OCI-LY1 (cell line): ENCODE measurements around the gene GNB4.

ENCODE experiments used
- H2AFZ ChIP-seq: fragments of 200-600 bp; sonication (generic), shearing (Covaris generic); 2 replicates; pipeline ENCODE4 v1.6.0; 2014; ENCODE audit warnings: antibody characterized with exemption, mild to moderate bottlenecking, low read length
- H3F3A ChIP-seq: fragments of 200-600 bp; sonication (generic), shearing (Covaris generic); 2 replicates; pipeline ENCODE4 v1.6.0; 2014; ENCODE audit warnings: mild to moderate bottlenecking, antibody characterized with exemption, low read length, moderate library complexity; ENCODE audit not compliant: insufficient read depth
- H3K27ac ChIP-seq: fragments of 200-600 bp; sonication (generic); 2 replicates; pipeline ENCODE4 v1.5.1; 2014; ENCODE audit warnings: low read length, mixed run types, mild to moderate bottlenecking, low read depth; ENCODE audit not compliant: poor library complexity, severe bottlenecking
- H3K27me3 ChIP-seq: fragments of 200-600 bp; sonication (generic); 2 replicates; pipeline ENCODE4 v1.6.0; 2014; ENCODE audit warnings: antibody characterized with exemption, mild to moderate bottlenecking, low read length, moderate library complexity; ENCODE audit not compliant: insufficient read depth
- H3K36me3 ChIP-seq: fragments of 200-600 bp; sonication (generic); 2 replicates; pipeline ENCODE4 v1.6.1; 2014; ENCODE audit warnings: mild to moderate bottlenecking, antibody characterized with exemption, low read length, moderate library complexity, mixed read lengths; ENCODE audit not compliant: insufficient read depth
- H3K4me1 ChIP-seq: fragments of 200-600 bp; sonication (generic); 2 replicates; pipeline ENCODE4 v1.5.1; 2014; ENCODE audit warnings: mild to moderate bottlenecking, low read length, moderate library complexity; ENCODE audit not compliant: insufficient read depth, severe bottlenecking
- H3K4me2 ChIP-seq: fragments of 200-600 bp; sonication (generic), shearing (Covaris generic); 2 replicates; pipeline ENCODE4 v1.6.1; 2014; ENCODE audit warnings: low read length
- H3K4me3 ChIP-seq: fragments of 200-600 bp; sonication (generic); 2 replicates; pipeline ENCODE4 v1.5.1; 2014; ENCODE audit warnings: low read length, low read depth, mild to moderate bottlenecking, mixed read lengths; ENCODE audit not compliant: poor library complexity, severe bottlenecking
- H3K79me2 ChIP-seq: fragments of 200-600 bp; shearing (Covaris generic); 2 replicates; pipeline ENCODE4 v1.6.1; 2016; ENCODE audit warnings: mixed run types, low read length, mixed read lengths; ENCODE audit not compliant: insufficient read depth
- H3K9ac ChIP-seq: fragments of 200-600 bp; sonication (generic), shearing (Covaris generic); 2 replicates; pipeline ENCODE4 v1.6.1; 2014; ENCODE audit warnings: mild to moderate bottlenecking, low read length, mixed read lengths
- H3K9me2 ChIP-seq: fragments of 200-600 bp; sonication (generic), shearing (Covaris generic); 2 replicates; pipeline ENCODE4 v1.6.1; 2014; ENCODE audit warnings: low read depth, mild to moderate bottlenecking, low read length, mixed read lengths
- H3K9me3 ChIP-seq: fragments of 200-600 bp; shearing (Covaris generic); 2 replicates; pipeline ENCODE4 v1.6.1; 2014; ENCODE audit warnings: low read length, mixed read lengths
- H4K20me1 ChIP-seq: fragments of 200-600 bp; sonication (generic), shearing (Covaris generic); 2 replicates; pipeline ENCODE4 v1.6.0; 2016; ENCODE audit warnings: mild to moderate bottlenecking, low read length; ENCODE audit not compliant: insufficient read depth
- EZH2 ChIP-seq: fragments of 200-600 bp; sonication (generic), shearing (Covaris generic); IDR thresholded peaks from 2 replicates; pipeline ENCODE4 v1.8.0; 2017; ENCODE audit warnings: borderline replicate concordance, mixed run types, mild to moderate bottlenecking, antibody characterized with exemption, low read length, moderate library complexity, mixed read lengths
- TF ChIP-seq, protein P1 (sequence below): fragments of 200-600 bp; sonication (generic), shearing (Covaris generic); IDR thresholded peaks from 2 replicates; pipeline ENCODE4 v1.5.1; 2017; ENCODE audit warnings: mild to moderate bottlenecking, antibody characterized with exemption, low read length, moderate library complexity, mixed read lengths

GNB4 gene

GRCh38 chr3:179464323-179465092 lies 13.2 kb upstream of the GNB4 start:
- no peaks in the 10 kb centered on the region for H3K36me3 ChIP-seq
- no peak overlapping the region for H3K4me3 ChIP-seq
- H3F3A ChIP-seq, result no peaks in the 10 kb centered on the region
- no peak overlapping the region for H3K27ac ChIP-seq
- no peaks in the 10 kb centered on the region for H3K9me3 ChIP-seq
- TF ChIP-seq EZH2, result no peak
- TF ChIP-seq, protein P1, sequence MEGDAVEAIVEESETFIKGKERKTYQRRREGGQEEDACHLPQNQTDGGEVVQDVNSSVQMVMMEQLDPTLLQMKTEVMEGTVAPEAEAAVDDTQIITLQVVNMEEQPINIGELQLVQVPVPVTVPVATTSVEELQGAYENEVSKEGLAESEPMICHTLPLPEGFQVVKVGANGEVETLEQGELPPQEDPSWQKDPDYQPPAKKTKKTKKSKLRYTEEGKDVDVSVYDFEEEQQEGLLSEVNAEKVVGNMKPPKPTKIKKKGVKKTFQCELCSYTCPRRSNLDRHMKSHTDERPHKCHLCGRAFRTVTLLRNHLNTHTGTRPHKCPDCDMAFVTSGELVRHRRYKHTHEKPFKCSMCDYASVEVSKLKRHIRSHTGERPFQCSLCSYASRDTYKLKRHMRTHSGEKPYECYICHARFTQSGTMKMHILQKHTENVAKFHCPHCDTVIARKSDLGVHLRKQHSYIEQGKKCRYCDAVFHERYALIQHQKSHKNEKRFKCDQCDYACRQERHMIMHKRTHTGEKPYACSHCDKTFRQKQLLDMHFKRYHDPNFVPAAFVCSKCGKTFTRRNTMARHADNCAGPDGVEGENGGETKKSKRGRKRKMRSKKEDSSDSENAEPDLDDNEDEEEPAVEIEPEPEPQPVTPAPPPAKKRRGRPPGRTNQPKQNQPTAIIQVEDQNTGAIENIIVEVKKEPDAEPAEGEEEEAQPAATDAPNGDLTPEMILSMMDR, result no peak
- H2AFZ ChIP-seq, result no peak overlapping the region; the same call in 1 of the 2 replicates
- no peaks in the 10 kb centered on the region for H4K20me1 ChIP-seq
- no peaks in the 10 kb centered on the region for H3K27me3 ChIP-seq
- H3K9ac ChIP-seq, result no peak overlapping the region
- no peaks in the 10 kb centered on the region for H3K9me2 ChIP-seq
- peaks cover 6% of the 10 kb centered on the region for H3K4me1 ChIP-seq
- no peaks in the 10 kb centered on the region for H3K79me2 ChIP-seq
- H3K4me2 ChIP-seq, result no peak overlapping the region

- Histone ChIP-seq H3K36me3 (no peaks in the 10 kb centered on the region), H3K27me3 (no peaks in the 10 kb centered on the region), H3K4me3 (no peak overlapping the region), H3K4me1 (peaks cover 6% of the 10 kb centered on the region), H3K27ac (no peak overlapping the region), H2AFZ (no peak overlapping the region), H4K20me1 (no peaks in the 10 kb centered on the region), H3K9ac (no peak overlapping the region), H3F3A (no peaks in the 10 kb centered on the region), H3K79me2 (no peaks in the 10 kb centered on the region), H3K9me2 (no peaks in the 10 kb centered on the region), H3K4me2 (no peak overlapping the region), H3K9me3 (no peaks in the 10 kb centered on the region)
- TF ChIP-seq EZH2, result no peak
- TF ChIP-seq, protein P1, result no peak
Measured at GRCh38 chr3:179463319-179463718, 12.0 kb upstream of the GNB4 start.

GRCh38 chr3:179460260-179460659 lies 9.0 kb upstream of the GNB4 start:
- no peaks in the 10 kb centered on the region for H3K9me3 ChIP-seq
- H3F3A ChIP-seq, result no peaks in the 10 kb centered on the region
- no peaks in the 10 kb centered on the region for H3K9me2 ChIP-seq
- no peaks in the 10 kb centered on the region for H4K20me1 ChIP-seq
- no peaks in the 10 kb centered on the region for H3K27me3 ChIP-seq
- H3K4me1 ChIP-seq, result peaks cover 6% of the 10 kb centered on the region
- TF ChIP-seq, protein P1, result no peak
- TF ChIP-seq EZH2, result no peak
- no peak overlapping the region for H3K4me3 ChIP-seq
- H3K4me2 ChIP-seq, result no peak overlapping the region
- H2AFZ ChIP-seq, result no peak overlapping the region
- no peak overlapping the region for H3K27ac ChIP-seq
- no peaks in the 10 kb centered on the region for H3K79me2 ChIP-seq
- H3K36me3 ChIP-seq, result no peaks in the 10 kb centered on the region
- H3K9ac ChIP-seq, result no peak overlapping the region
